HG03432 (cell line): ENCODE results near the gene HINT3.
"Not testable (repeated sequence)": the region's sequence is repeated elsewhere in the genome, so short reads cannot be mapped to it uniquely, and the experiment has no call there.

Experiments
- ATAC-seq: cut with Tn5 transposase; IDR thresholded peaks from one replicate; pipeline ENCODE4 v1.9.1; 2021; ENCODE audit warnings: mild to moderate bottlenecking, moderate library complexity; ENCODE audit not compliant: unreplicated experiment

The HINT3 gene

GRCh38 chr6:125995972-125996580 lies 39.5 kb downstream of the HINT3 start:
- ATAC-seq: peak; percentile 97

- ATAC-seq: no peak
Observed at GRCh38 chr6:126002755-126003679, 46.4 kb downstream of the HINT3 start.

GRCh38 chr6:126007800-126008199 lies 51.2 kb downstream of the HINT3 start:
- ATAC-seq: no peak

- no peak for ATAC-seq
Observed at GRCh38 chr6:126010040-126010439, 53.5 kb downstream of the HINT3 start.

GRCh38 chr6:126015863-126016262 lies 59.3 kb downstream of the HINT3 start:
- no peak for ATAC-seq

GRCh38 chr6:126016591-126016990 lies 60.0 kb downstream of the HINT3 start:
- ATAC-seq: no peak

- no peak for ATAC-seq
Observed at GRCh38 chr6:126017668-126018067, 61.1 kb downstream of the HINT3 start.

- no peak for ATAC-seq
Observed at GRCh38 chr6:126020305-126021050, 63.9 kb downstream of the HINT3 start.

- not testable (repeated sequence) for ATAC-seq
Observed at GRCh38 chr6:126023474-126023873, 66.9 kb downstream of the HINT3 start.

- no peak for ATAC-seq
Observed at GRCh38 chr6:126026001-126026400, 69.4 kb downstream of the HINT3 start.

GRCh38 chr6:126027601-126028000 lies 71.0 kb downstream of the HINT3 start:
- no peak for ATAC-seq
